GM18498 (cell line): Measurements from ENCODE around the gene TMUB1.
A peak's percentile ranks its signal among the peaks of the same experiment; 100 is the strongest.

ENCODE experiments used
- ATAC-seq: cut with Tn5 transposase; IDR thresholded peaks from one replicate; pipeline ENCODE4 v1.9.1; 2021; ENCODE audit warnings: mild to moderate bottlenecking, moderate library complexity; ENCODE audit not compliant: unreplicated experiment

TMUB1 gene

GRCh38 chr7:151086802-151087244 lies 3.5 kb upstream of the TMUB1 start:
- ATAC-seq: no peak

- peak; percentile 56 for ATAC-seq
Measured at GRCh38 chr7:151085691-151086620, 2.7 kb upstream of the TMUB1 start, which contains the start of gene AGAP3. AGAP3 (plus strand) TSS chr7:151086475; CDS start chr7:151086742, 267 bp downstream.

- ATAC-seq: no peak
Measured at GRCh38 chr7:151085329-151085690, 2.0 kb upstream of the TMUB1 start.

- no peak for ATAC-seq
Measured at GRCh38 chr7:151083824-151084160, 499 bp upstream of the TMUB1 start.

- no peak for ATAC-seq
Measured at GRCh38 chr7:151082141-151083070, 887 bp downstream of the TMUB1 start.

- no peak for ATAC-seq
Measured at GRCh38 chr7:151081170-151082101, 1.9 kb downstream of the TMUB1 start.

GRCh38 chr7:151080522-151081169 lies 2.6 kb downstream of the TMUB1 start, which contains the start of gene FASTK:
FASTK (minus strand) TSS chr7:151080809; CDS start chr7:151080766, 43 bp downstream.
- ATAC-seq: peak; percentile 77

- ATAC-seq: peak; percentile 5
Measured at GRCh38 chr7:151080067-151080521, 3.2 kb downstream of the TMUB1 start.

GRCh38 chr7:151079199-151079910 lies 3.9 kb downstream of the TMUB1 start:
- no peak for ATAC-seq

GRCh38 chr7:151078233-151079040 lies 4.9 kb downstream of the TMUB1 start:
- no peak for ATAC-seq

- ATAC-seq: no peak
Measured at GRCh38 chr7:151077705-151078232, 5.5 kb downstream of the TMUB1 start.

- no peak for ATAC-seq
Measured at GRCh38 chr7:151076863-151077704, 6.2 kb downstream of the TMUB1 start.

- ATAC-seq: no peak
Measured at GRCh38 chr7:151075978-151076426, 7.3 kb downstream of the TMUB1 start.

GRCh38 chr7:151075662-151075971 lies 7.7 kb downstream of the TMUB1 start:
- no peak for ATAC-seq

- ATAC-seq: no peak
Measured at GRCh38 chr7:151074817-151075661, 8.3 kb downstream of the TMUB1 start.

- ATAC-seq: no peak
Measured at GRCh38 chr7:151073990-151074389, 9.3 kb downstream of the TMUB1 start.
